Natural killer cell treated with Interleukin-12 subunit alpha and Interleukin-12 subunit beta and Interleukin-15 and Interleukin-18, amount 100 ng/mL, for 72 hours (primary cell): ENCODE measurements around the gene APBB2. TPM values are rescaled to one million over a fixed set of nuclear protein-coding genes. Genes with fewer than 3 reads are reported as not detected.
A peak's percentile ranks its signal among the peaks of the same experiment; 100 is the strongest.

Experiments
- ATAC-seq, 2 donors: fragments of 150-1000 bp; cut with Tn5 transposase in 1 of 2; sonication (Bioruptor Pico), chemical (Tn5 transposase) in 1 of 2; 2 replicates each; pipeline ENCODE4 v1.10.0; 2021
- DNase-seq: peaks from one replicate; pipeline ENCODE4 v3.0.0; 2022; ENCODE audit warnings: low spot score
- H3K27ac Mint-ChIP-seq, 2 donors: 1 replicate in 1 of 2; 2 replicates in 1 of 2; pipeline ENCODE4 v1.8.0; 2022; ENCODE audit warnings: mixed read lengths in 2 of 2, mild to moderate bottlenecking in 1 of 2, moderate library complexity in 1 of 2
- H3K27me3 Mint-ChIP-seq, 2 donors: 1 replicate in 1 of 2; 2 replicates in 1 of 2; pipeline ENCODE4 v1.8.0; 2022; ENCODE audit warnings: mixed read lengths in 2 of 2
- H3K36me3 Mint-ChIP-seq: one replicate; pipeline ENCODE4 v1.8.0; 2022; ENCODE audit warnings: mixed read lengths
- H3K4me1 Mint-ChIP-seq, 2 donors: 1 replicate in 1 of 2; 2 replicates in 1 of 2; pipeline ENCODE4 v1.8.0; 2022; ENCODE audit warnings: low read depth in 2 of 2, mixed read lengths in 2 of 2, mild to moderate bottlenecking in 1 of 2
- H3K4me3 Mint-ChIP-seq: one replicate; pipeline ENCODE4 v1.8.0; 2022; ENCODE audit warnings: mixed read lengths
- H3K9me3 Mint-ChIP-seq: 2 replicates; pipeline ENCODE4 v1.8.0; 2022; ENCODE audit warnings: mixed read lengths
- total RNA-seq, 2 donors: library from RNA; stranded (reverse); gene quantifications; one replicate each; pipeline ENCODE4 v1.2.3, GENCODE V29; 2022

Gene APBB2
- total RNA-seq, 2 donors from 2014 or later = 18.7 to 31.9 TPM

DNA sequence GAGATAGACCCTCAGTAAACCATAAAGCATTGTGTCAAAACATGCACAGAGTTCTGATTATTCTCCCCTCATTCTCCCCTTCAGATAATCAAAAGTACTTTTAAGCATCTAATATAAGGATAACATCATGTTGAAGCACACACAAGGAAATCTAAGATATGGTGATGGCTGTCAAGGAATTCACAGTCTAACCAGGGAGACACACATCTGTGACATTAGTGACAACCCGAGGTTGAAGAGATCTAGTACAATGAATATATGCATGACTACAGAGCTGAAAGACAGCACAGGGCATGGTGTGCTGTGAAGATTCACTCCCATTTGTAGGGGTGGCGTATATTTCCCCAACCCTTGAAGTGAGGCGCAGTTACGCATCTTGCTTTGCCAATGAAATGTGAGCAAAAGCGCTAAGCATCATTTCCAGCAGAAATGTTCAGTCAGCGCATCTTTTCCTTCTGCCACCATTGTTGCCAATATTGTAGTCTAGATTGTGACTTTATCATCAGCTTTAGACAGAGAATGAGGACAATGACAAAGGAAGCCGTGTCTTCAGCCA, 342.6 kb downstream of the APBB2 start:
- no peaks in the 10 kb centered on the region for H3K4me1 Mint-ChIP-seq
- no peak overlapping the region for H3K4me3 Mint-ChIP-seq
- H3K36me3 Mint-ChIP-seq = no peaks in the 10 kb centered on the region
- H3K27me3 Mint-ChIP-seq = peaks cover 3 to 5% of the 10 kb centered on the region in 2 donors
- ATAC-seq (no peak), DNase-seq (no peak)
- H3K9me3 Mint-ChIP-seq = no peaks in the 10 kb centered on the region
- H3K27ac Mint-ChIP-seq = no peak overlapping the region

- DNase-seq (no peak), ATAC-seq (no peak)
- H3K4me1 Mint-ChIP-seq = no peaks in the 10 kb centered on the region
- no peak overlapping the region for H3K27ac Mint-ChIP-seq
- H3K4me3 Mint-ChIP-seq = no peak overlapping the region
- no peaks in the 10 kb centered on the region for H3K36me3 Mint-ChIP-seq
- peaks cover 5 to 6% of the 10 kb centered on the region in 2 donors for H3K27me3 Mint-ChIP-seq
- H3K9me3 Mint-ChIP-seq = no peaks in the 10 kb centered on the region
Observed at GRCh38 chr4:40870150-40870549, 344.2 kb downstream of the APBB2 start.

DNA sequence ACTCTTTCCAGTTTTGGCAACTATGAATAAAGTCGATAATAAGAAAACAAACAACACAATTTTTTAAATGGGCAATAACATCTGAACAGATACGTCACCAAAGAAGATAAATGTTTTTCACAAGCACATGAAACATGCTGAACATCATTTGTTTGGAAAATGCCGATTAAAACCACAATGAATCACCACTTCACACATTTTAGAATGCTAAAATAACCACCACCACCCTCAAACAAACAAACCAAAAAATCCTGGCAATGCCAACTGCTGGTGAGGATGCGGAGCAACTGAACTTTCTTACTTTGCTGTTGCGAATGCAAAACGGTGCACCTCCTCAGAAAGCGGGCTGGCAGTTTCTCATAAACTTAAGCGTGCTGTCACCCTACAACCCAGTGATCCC, 348.6 kb downstream of the APBB2 start:
- no peak overlapping the region for H3K4me3 Mint-ChIP-seq

DNA sequence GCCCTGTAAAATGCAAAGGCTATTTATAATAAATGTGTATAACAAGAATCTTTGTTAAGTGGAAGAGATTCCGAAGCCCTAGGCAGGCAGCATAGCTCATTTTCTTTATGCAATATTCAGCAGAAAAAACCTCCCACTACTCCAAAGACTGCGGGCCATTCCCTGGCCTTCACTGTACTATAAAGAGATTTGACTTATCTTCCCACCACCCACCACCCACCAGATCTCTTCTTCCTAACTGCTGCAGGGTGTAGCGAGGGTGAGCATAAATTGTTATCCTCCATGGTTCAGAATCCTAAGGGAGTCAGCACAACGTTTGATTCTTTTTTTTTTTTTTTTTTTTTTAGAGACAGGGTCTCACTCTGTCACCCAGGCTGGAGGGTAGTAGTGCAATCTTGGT, 349.8 kb downstream of the APBB2 start:
- Mint-ChIP-seq H3K4me1 (no peaks in the 10 kb centered on the region), H3K9me3 (no peaks in the 10 kb centered on the region), H3K27ac (no peak overlapping the region), H3K36me3 (no peaks in the 10 kb centered on the region), H3K27me3 (peaks cover 5 to 8% of the 10 kb centered on the region in 2 donors), H3K4me3 (no peak overlapping the region)
- DNase-seq (no peak), ATAC-seq (no peak)

More for the DNA sequence above, 348.6 kb downstream of the APBB2 start:
- DNase-seq (no peak), ATAC-seq (no peak)
- Mint-ChIP-seq H3K4me1 (no peaks in the 10 kb centered on the region), H3K36me3 (no peaks in the 10 kb centered on the region), H3K9me3 (no peaks in the 10 kb centered on the region), H3K27ac (no peak overlapping the region), H3K27me3 (peaks cover 0 to 3% of the 10 kb centered on the region in 2 donors)

GRCh38 chr4:40858962-40859361, 355.4 kb downstream of the APBB2 start:
- no peak for DNase-seq
- H3K27me3 Mint-ChIP-seq = peaks cover 21 to 23% of the 10 kb centered on the region in 2 donors

DNA sequence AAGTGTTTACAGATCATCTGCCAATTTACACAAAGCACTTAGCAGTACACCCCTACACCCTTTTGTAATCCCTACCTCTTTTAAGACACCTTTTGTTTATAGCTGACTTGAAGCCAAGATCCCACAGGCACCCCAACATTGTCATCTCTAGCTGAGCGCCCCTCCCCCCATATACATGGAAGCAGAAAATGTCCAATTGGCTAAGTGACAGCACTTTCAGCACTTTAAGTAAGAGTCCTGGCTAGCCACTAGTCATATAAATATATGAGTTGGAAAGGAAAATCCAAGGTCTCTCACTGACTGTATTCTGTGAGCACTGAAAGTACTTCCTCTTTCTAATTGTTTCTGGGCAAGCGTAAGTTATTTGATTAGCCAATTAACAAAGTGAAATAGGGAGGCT, 356.4 kb downstream of the APBB2 start:
- Mint-ChIP-seq H3K27me3 (peaks cover 28 to 31% of the 10 kb centered on the region in 2 donors), H3K36me3 (no peaks in the 10 kb centered on the region), H3K4me1 (peaks cover 0 to 3% of the 10 kb centered on the region in 2 donors), H3K4me3 (no peak overlapping the region), H3K27ac (no peak overlapping the region), H3K9me3 (no peaks in the 10 kb centered on the region)
- ATAC-seq = no peak
- no peak for DNase-seq

More at GRCh38 chr4:40858962-40859361, 355.4 kb downstream of the APBB2 start:
- Mint-ChIP-seq H3K4me3 (no peak overlapping the region), H3K36me3 (no peaks in the 10 kb centered on the region), H3K4me1 (peaks cover 0 to 3% of the 10 kb centered on the region in 2 donors), H3K9me3 (no peaks in the 10 kb centered on the region), H3K27ac (no peak overlapping the region)
- ATAC-seq = no peak

- Mint-ChIP-seq H3K36me3 (no peaks in the 10 kb centered on the region), H3K4me1 (peaks cover 0 to 3% of the 10 kb centered on the region in 2 donors), H3K9me3 (no peaks in the 10 kb centered on the region), H3K4me3 (no peak overlapping the region), H3K27ac (no peak overlapping the region), H3K27me3 (peaks cover 32% of the 10 kb centered on the region in 2 donors)
- peak; percentile 86 to 87 for ATAC-seq
- DNase-seq = no peak
Observed at GRCh38 chr4:40856840-40857362, 357.4 kb downstream of the APBB2 start.

- Mint-ChIP-seq H3K27ac (no peak overlapping the region), H3K4me3 (no peak overlapping the region), H3K9me3 (no peaks in the 10 kb centered on the region), H3K36me3 (no peaks in the 10 kb centered on the region), H3K27me3 (peaks cover 32% of the 10 kb centered on the region in 2 donors), H3K4me1 (peaks cover 0 to 3% of the 10 kb centered on the region in 2 donors)
- no peak for ATAC-seq
- DNase-seq = no peak
Observed at GRCh38 chr4:40856277-40856839, 358.0 kb downstream of the APBB2 start.

DNA sequence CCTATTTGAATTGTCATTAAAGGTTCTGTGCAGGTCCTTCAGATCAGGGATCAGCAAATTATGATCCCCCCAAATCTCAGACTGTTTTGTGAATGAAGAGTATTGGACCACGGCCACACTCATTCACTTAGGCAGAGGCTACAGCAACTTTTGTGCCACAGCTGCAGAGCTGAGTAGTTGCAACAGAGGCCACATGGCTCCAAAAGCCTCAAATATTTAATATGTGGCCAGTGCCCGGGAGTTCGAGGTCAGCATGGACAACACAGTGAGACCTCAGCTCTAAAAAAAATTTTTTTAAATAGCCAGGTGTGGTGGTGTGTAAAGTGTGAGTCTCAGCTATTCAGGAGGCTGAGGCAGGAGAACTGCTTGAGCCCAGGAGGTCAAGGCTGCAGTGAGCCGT, 363.8 kb downstream of the APBB2 start:
- no peak for ATAC-seq
- Mint-ChIP-seq H3K4me1 (no peaks in the 10 kb centered on the region), H3K4me3 (no peak overlapping the region), H3K27ac (no peak overlapping the region), H3K9me3 (no peaks in the 10 kb centered on the region), H3K36me3 (no peaks in the 10 kb centered on the region), H3K27me3 (peaks cover 15 to 20% of the 10 kb centered on the region in 2 donors)
- no peak for DNase-seq

DNA sequence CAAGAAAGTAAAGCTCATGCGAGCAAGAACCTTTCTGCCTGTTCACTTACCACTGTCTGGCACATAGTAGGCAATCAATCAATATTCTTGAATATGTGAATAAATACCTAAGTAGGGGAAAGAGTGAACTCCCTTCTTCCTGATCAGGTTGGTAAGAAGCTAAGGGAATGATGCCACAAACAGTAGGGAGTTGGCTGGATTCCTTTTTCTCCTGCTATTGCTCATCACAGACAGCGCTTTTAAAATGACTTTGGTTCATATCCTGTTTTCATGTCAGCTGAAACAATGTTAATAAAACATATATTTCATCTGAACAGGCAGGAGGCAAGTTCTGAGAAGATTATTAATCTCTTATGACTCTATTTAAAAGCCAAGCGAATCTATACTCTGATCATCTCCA, 365.4 kb downstream of the APBB2 start:
- Mint-ChIP-seq H3K4me1 (no peaks in the 10 kb centered on the region), H3K9me3 (no peaks in the 10 kb centered on the region), H3K27me3 (peaks cover 12 to 18% of the 10 kb centered on the region in 2 donors), H3K36me3 (no peaks in the 10 kb centered on the region), H3K27ac (no peak overlapping the region), H3K4me3 (no peak overlapping the region)
- DNase-seq = no peak
- ATAC-seq = no peak

DNA sequence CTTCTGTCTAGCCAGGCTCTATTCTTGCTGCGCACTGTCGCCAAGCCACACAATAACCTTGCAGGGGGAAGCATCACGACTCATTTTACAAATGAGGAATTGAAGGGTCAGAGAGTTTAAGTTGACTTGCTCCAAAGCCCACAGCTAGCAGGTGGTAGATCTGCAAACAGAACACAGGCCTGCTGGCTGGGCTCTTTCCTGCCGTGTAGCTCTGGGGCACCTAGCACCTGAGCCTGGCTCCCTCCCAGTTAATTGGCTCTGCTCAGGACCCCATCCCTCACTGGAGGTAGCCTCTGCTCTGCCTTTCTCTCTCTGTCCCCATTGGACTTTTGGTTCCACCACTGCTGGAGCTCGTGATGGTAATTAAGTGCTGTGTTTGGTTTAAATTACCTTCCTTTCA, 366.1 kb downstream of the APBB2 start:
- Mint-ChIP-seq H3K4me1 (no peaks in the 10 kb centered on the region), H3K9me3 (no peaks in the 10 kb centered on the region), H3K27me3 (peaks cover 6 to 15% of the 10 kb centered on the region in 2 donors), H3K27ac (no peak overlapping the region), H3K36me3 (no peaks in the 10 kb centered on the region), H3K4me3 (no peak overlapping the region)
- DNase-seq = no peak
- no peak for ATAC-seq

- Mint-ChIP-seq H3K36me3 (no peaks in the 10 kb centered on the region), H3K27ac (no peak overlapping the region), H3K4me3 (no peak overlapping the region), H3K27me3 (peaks cover 7 to 16% of the 10 kb centered on the region in 2 donors), H3K9me3 (no peaks in the 10 kb centered on the region), H3K4me1 (no peaks in the 10 kb centered on the region)
- ATAC-seq = no peak
- no peak for DNase-seq
Observed at GRCh38 chr4:40846532-40846931, 367.8 kb downstream of the APBB2 start.

- ATAC-seq (no peak), DNase-seq (no peak)
- Mint-ChIP-seq H3K4me1 (peaks cover 0 to 4% of the 10 kb centered on the region in 2 donors), H3K27me3 (peaks cover 11 to 16% of the 10 kb centered on the region in 2 donors), H3K4me3 (no peak overlapping the region), H3K36me3 (no peaks in the 10 kb centered on the region), H3K9me3 (no peaks in the 10 kb centered on the region), H3K27ac (no peak overlapping the region)
Observed at GRCh38 chr4:40845154-40845835, 369.0 kb downstream of the APBB2 start.

- H3K27ac Mint-ChIP-seq = no peak overlapping the region
Observed at GRCh38 chr4:40844261-40844660, 370.1 kb downstream of the APBB2 start.

More at GRCh38 chr4:40844261-40844660, 370.1 kb downstream of the APBB2 start:
- no peak overlapping the region for H3K4me3 Mint-ChIP-seq
- H3K27me3 Mint-ChIP-seq = peaks cover 11 to 16% of the 10 kb centered on the region in 2 donors
- no peaks in the 10 kb centered on the region for H3K36me3 Mint-ChIP-seq
- no peak for DNase-seq
- H3K4me1 Mint-ChIP-seq = peaks cover 0 to 4% of the 10 kb centered on the region in 2 donors
- ATAC-seq = no peak
- H3K9me3 Mint-ChIP-seq = no peaks in the 10 kb centered on the region
